SK-N-SH (cell line): Measurements from ENCODE around the gene FAM114A1. TPM values are rescaled to one million over a fixed set of nuclear protein-coding genes. Genes with fewer than 3 reads are reported as not detected.

Experiments used
- CTCF ChIA-PET: fragments of 300-600, 350-600 bp; formaldehyde crosslinking; extraction: SDS; loops from one replicate; lab custom pipeline; 2021; lab: Yijun Ruan, JAX
- POLR2A ChIA-PET: fragments of 350-600 bp; sonication (Branson Sonifier 250); formaldehyde crosslinking; extraction: SDS; loops from one replicate; lab custom pipeline; 2020; ENCODE audit warnings: antibody characterized with exemption, inconsistent platforms; lab: Yijun Ruan, JAX
- DNase-seq: peaks from one replicate; pipeline ENCODE4 v3.0.0; 2012
- H2AFZ ChIP-seq: fragments of 200-600 bp; sonication (generic); 2 replicates; pipeline ENCODE4 v1.8.1; 2016; ENCODE audit warnings: antibody characterized with exemption, mild to moderate bottlenecking, low read depth
- H3F3A ChIP-seq: fragments of 200-600 bp; sonication (generic); replicated peaks from 2 replicates; pipeline ENCODE3; 2016; ENCODE audit warnings: antibody characterized with exemption, mild to moderate bottlenecking; ENCODE audit not compliant: insufficient read depth
- H3K27ac ChIP-seq, 2 experiments: fragments of 200-500 bp in 1 of 2; fragments of 200-600 bp in 1 of 2; sonication (Bioruptor generic) in 1 of 2; sonication (generic), shearing (Covaris generic) in 1 of 2; 2 replicates each; pipeline versions ENCODE4 v1.5.1 to v1.6.1; 2014 to 2016; ENCODE audit warnings: low read depth in 2 of 2, inconsistent platforms in 1 of 2, low read length in 1 of 2, mild to moderate bottlenecking in 1 of 2, mixed read lengths in 1 of 2
- H3K27me3 ChIP-seq: fragments of 200-600 bp; sonication (generic), shearing (Covaris generic); 2 replicates; pipeline ENCODE4 v1.6.1; 2016; ENCODE audit warnings: mixed run types; ENCODE audit not compliant: insufficient read depth
- H3K36me3 ChIP-seq, 2 experiments: fragments of 200-500 bp in 1 of 2; fragments of 200-600 bp in 1 of 2; sonication (Bioruptor generic) in 1 of 2; sonication (generic) in 1 of 2; replicated peaks in 1 of 2; 2 replicates each; pipeline versions ENCODE3 to v1.5.1; 2014 to 2016; ENCODE audit warnings: low read length in 1 of 2, mild to moderate bottlenecking in 1 of 2; ENCODE audit not compliant: insufficient read depth in 2 of 2, control insufficient read depth in 1 of 2
- H3K4me1 ChIP-seq, 2 experiments: fragments of 200-500 bp in 1 of 2; fragments of 200-600 bp in 1 of 2; sonication (Bioruptor generic) in 1 of 2; sonication (generic), shearing (Covaris generic) in 1 of 2; 2 replicates each; pipeline versions ENCODE4 v1.5.1 to v1.6.1; 2014 to 2016; ENCODE audit warnings: low read depth in 1 of 2, low read length in 1 of 2, mixed run types in 1 of 2; ENCODE audit not compliant: insufficient read depth in 2 of 2, control insufficient read depth in 1 of 2
- H3K4me2 ChIP-seq: fragments of 200-600 bp; sonication (generic), shearing (Covaris generic); 2 replicates; pipeline ENCODE4 v1.6.1; 2017; ENCODE audit warnings: mixed run types
- H3K4me3 ChIP-seq, 2 experiments: fragments of 200-500 bp in 1 of 2; fragments of 200-600 bp in 1 of 2; sonication (Bioruptor generic) in 1 of 2; sonication (generic), shearing (Covaris generic) in 1 of 2; 2 replicates each; pipeline versions ENCODE4 v1.5.1 to v1.8.1; 2014 to 2016; ENCODE audit warnings: low read depth in 2 of 2, inconsistent platforms in 1 of 2, low read length in 1 of 2, mild to moderate bottlenecking in 1 of 2, mixed read lengths in 1 of 2, moderate library complexity in 1 of 2
- H3K79me2 ChIP-seq: fragments of 200-600 bp; sonication (generic); 2 replicates; pipeline ENCODE4 v1.8.1; 2017; ENCODE audit warnings: mild to moderate bottlenecking; ENCODE audit not compliant: insufficient read depth
- H3K9ac ChIP-seq: fragments of 200-600 bp; sonication (generic); 2 replicates; pipeline ENCODE4 v1.6.1; 2017; ENCODE audit warnings: mixed run types
- H3K9me2 ChIP-seq: fragments of 200-600 bp; sonication (generic); 2 replicates; pipeline ENCODE4 v1.6.1; 2017; ENCODE audit warnings: mixed run types
- H3K9me3 ChIP-seq: fragments of 200-600 bp; sonication (generic); 2 replicates; pipeline ENCODE4 v1.6.1; 2017; ENCODE audit warnings: mixed run types, mild to moderate bottlenecking, moderate library complexity
- H4K20me1 ChIP-seq: fragments of 200-600 bp; sonication (generic); 2 replicates; pipeline ENCODE4 v1.6.1; 2017; ENCODE audit warnings: mild to moderate bottlenecking, mixed run types; ENCODE audit not compliant: insufficient read depth
- CHD2 ChIP-seq: fragments of 150-350 bp; IDR thresholded peaks from 2 replicates; pipeline ENCODE4 v1.6.1; 2018; ENCODE audit warnings: low read length; ENCODE audit not compliant: partially characterized antibody
- ELF1 ChIP-seq: IDR thresholded peaks from 2 replicates; pipeline ENCODE4 v1.4.0; 2012
- FOXJ3 ChIP-seq: sonication (generic); formaldehyde crosslinking; IDR thresholded peaks from 2 replicates; pipeline ENCODE4 v1.5.1; 2020; ENCODE audit warnings: mild to moderate bottlenecking, missing genetic modification reagents
- GABPA ChIP-seq: IDR thresholded peaks from 2 replicates; pipeline ENCODE4 v1.4.0; 2012; ENCODE audit warnings: low read depth, mild to moderate bottlenecking
- GATA2 ChIP-seq: sonication (generic); formaldehyde crosslinking; IDR thresholded peaks from 2 replicates; pipeline ENCODE4 v1.5.0; 2020; ENCODE audit warnings: mild to moderate bottlenecking, missing genetic modification reagents
- IRF3 ChIP-seq: fragments of 150-350 bp; IDR thresholded peaks from 2 replicates; pipeline ENCODE4 v1.6.1; 2016; ENCODE audit warnings: mild to moderate bottlenecking, low read depth, low read length
- NRF1 ChIP-seq: IDR thresholded peaks from 2 replicates; pipeline ENCODE4 v1.6.1; 2012; ENCODE audit warnings: low read depth, mild to moderate bottlenecking, low read length
- POLR2AphosphoS5 ChIP-seq: IDR thresholded peaks from 2 replicates; pipeline ENCODE4 v1.6.1; 2012; ENCODE audit warnings: low read depth, low read length
- RAD21 ChIP-seq: IDR thresholded peaks from 2 replicates; pipeline ENCODE4 v1.6.1; 2012; ENCODE audit warnings: mild to moderate bottlenecking, low read length
- REST ChIP-seq: IDR thresholded peaks from 2 replicates; pipeline ENCODE4 v1.6.1; 2012; ENCODE audit warnings: mild to moderate bottlenecking, low read depth, low read length, moderate library complexity
- RFX5 ChIP-seq: IDR thresholded peaks from 2 replicates; pipeline ENCODE4 v1.6.1; 2012; ENCODE audit warnings: mild to moderate bottlenecking, improper control_type of control experiment, low read length
- RXRA ChIP-seq: IDR thresholded peaks from 2 replicates; pipeline ENCODE4 v1.4.0; 2012; ENCODE audit warnings: low read depth, mild to moderate bottlenecking, borderline replicate concordance
- SIN3A ChIP-seq: IDR thresholded peaks from 2 replicates; pipeline ENCODE4 v1.6.1; 2012; ENCODE audit warnings: low read depth, mild to moderate bottlenecking, low read length, moderate library complexity, borderline replicate concordance
- TAF1 ChIP-seq: IDR thresholded peaks from 2 replicates; pipeline ENCODE4 v1.6.1; 2012; ENCODE audit warnings: low read depth, mild to moderate bottlenecking, low read length, moderate library complexity, borderline replicate concordance
- WGBS: methylation state at CpG from one replicate; pipeline ENCODE4 v1.1.6; 2017; ENCODE audit warnings: low lambda C conversion rate; 5-methylcytosine and 5-hydroxymethylcytosine counted together
- polyA plus RNA-seq, 3 experiments: library from polyadenylated mRNA; depleted of rRNA; stranded (reverse); fragments of >200 nt; gene quantifications; 2 replicates each; pipeline ENCODE4 v1.2.3, GENCODE V29; 2012
- small RNA-seq, 7 experiments: library from RNA; depleted of rRNA; stranded (forward); fragments of <200 nt; gene quantifications; one replicate each; pipeline ENCODE3, GENCODE V24; 2012
- TF ChIP-seq, protein P1 (sequence below): IDR thresholded peaks from 2 replicates; pipeline ENCODE4 v1.4.0; 2012; ENCODE audit warnings: low read depth
- TF ChIP-seq, protein P2 (sequence below): fragments of 150-350 bp; IDR thresholded peaks from 2 replicates; pipeline ENCODE4 v1.6.1; 2017; ENCODE audit warnings: antibody characterized with exemption, low read length, low read depth, borderline replicate concordance
- TF ChIP-seq, protein P3 (sequence below): IDR thresholded peaks from 2 replicates; pipeline ENCODE4; 2012

FAM114A1 gene
- polyA plus RNA-seq, 1 of the 3 experiments (the other 2 are of a cell fraction): 54.2 TPM

DNA sequence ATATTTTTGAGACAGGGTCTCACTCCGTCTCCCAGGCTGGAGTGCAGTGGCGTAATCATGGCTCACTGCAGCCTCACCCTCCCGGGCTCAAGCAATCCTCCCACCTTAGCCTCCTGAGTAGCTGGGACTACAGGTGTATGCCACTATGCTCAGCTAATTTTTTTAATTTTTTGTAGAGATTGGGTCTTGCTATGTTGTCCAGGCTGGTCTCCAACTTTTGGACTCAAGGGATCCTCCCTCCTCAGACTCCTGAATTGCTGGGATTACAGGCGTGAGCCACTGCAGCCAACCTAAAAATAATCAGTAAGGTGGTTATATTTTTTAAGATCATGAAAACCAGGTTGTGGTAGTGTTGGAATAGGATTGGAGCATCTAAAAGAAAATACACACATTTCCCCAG, 126.5 kb downstream of the FAM114A1 start:
- H3K9me2 ChIP-seq: no peaks in the 10 kb centered on the region
- no peak for DNase-seq
- H3K9me3 ChIP-seq: no peaks in the 10 kb centered on the region
- TF ChIP-seq NRF1: no peak
- no peak for TF ChIP-seq RFX5
- no peak for TF ChIP-seq GATA2 (CRISPR knock-in tag)
- no peak for TF ChIP-seq RXRA
- TF ChIP-seq GABPA: no peak
- no peak for TF ChIP-seq IRF3
- no peak for TF ChIP-seq ELF1
- no peak for TF ChIP-seq POLR2AphosphoS5
- TF ChIP-seq RAD21: no peak
- no peak for TF ChIP-seq FOXJ3
- TF ChIP-seq, protein P1, sequence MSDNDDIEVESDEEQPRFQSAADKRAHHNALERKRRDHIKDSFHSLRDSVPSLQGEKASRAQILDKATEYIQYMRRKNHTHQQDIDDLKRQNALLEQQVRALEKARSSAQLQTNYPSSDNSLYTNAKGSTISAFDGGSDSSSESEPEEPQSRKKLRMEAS: no peak
- no peak for TF ChIP-seq TAF1
- TF ChIP-seq, protein P2, sequence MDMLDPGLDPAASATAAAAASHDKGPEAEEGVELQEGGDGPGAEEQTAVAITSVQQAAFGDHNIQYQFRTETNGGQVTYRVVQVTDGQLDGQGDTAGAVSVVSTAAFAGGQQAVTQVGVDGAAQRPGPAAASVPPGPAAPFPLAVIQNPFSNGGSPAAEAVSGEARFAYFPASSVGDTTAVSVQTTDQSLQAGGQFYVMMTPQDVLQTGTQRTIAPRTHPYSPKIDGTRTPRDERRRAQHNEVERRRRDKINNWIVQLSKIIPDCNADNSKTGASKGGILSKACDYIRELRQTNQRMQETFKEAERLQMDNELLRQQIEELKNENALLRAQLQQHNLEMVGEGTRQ: no peak
- no peak for TF ChIP-seq REST
- TF ChIP-seq, protein P3, sequence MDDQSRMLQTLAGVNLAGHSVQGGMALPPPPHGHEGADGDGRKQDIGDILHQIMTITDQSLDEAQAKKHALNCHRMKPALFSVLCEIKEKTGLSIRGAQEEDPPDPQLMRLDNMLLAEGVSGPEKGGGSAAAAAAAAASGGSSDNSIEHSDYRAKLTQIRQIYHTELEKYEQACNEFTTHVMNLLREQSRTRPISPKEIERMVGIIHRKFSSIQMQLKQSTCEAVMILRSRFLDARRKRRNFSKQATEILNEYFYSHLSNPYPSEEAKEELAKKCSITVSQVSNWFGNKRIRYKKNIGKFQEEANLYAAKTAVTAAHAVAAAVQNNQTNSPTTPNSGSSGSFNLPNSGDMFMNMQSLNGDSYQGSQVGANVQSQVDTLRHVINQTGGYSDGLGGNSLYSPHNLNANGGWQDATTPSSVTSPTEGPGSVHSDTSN: no peak
- TF ChIP-seq CHD2: no peak
- TF ChIP-seq SIN3A: no peak
- WGBS: 96% methylated on average over 4 of the region's 4 CpGs
- no peak overlapping the region for H3K4me3 ChIP-seq
- no peaks in the 10 kb centered on the region for H3K27me3 ChIP-seq
- H3K27ac ChIP-seq: no peak overlapping the region
- H2AFZ ChIP-seq: no peak overlapping the region
- ChIA-PET POLR2A (no interaction called here), CTCF (interaction anchor here (0.9 to 1.4 kb wide), 2 partner anchors 13 to 88 kb away, joined by 4 read pairs; no protein-coding TSS in a partner anchor)
- no peaks in the 10 kb centered on the region for H3K36me3 ChIP-seq
- no peak overlapping the region for H3K9ac ChIP-seq
- H3K4me1 ChIP-seq: no peaks in the 10 kb centered on the region
- no peaks in the 10 kb centered on the region for H3F3A ChIP-seq
- no peak overlapping the region for H3K4me2 ChIP-seq
- H4K20me1 ChIP-seq: no peaks in the 10 kb centered on the region
- H3K79me2 ChIP-seq: no peaks in the 10 kb centered on the region

Small RNAs within 50 kb of the gene (small RNA-seq; reads per million reads assigned to genes)
- 1.6 to 32.3 (median 14.6) reads per million in 7 experiments for gene MIR574

Other genes starting within 250 kb of the FAM114A1 start
- gene KLF3, start 203.6 kb upstream of the FAM114A1 start, polyA plus RNA-seq (2012; rRNA removed): 8.2 and 8.9 TPM in 2 replicates
- not detected in 2 replicates for gene TLR10, start 84.8 kb upstream of the FAM114A1 start, polyA plus RNA-seq (2012; rRNA removed)
- 0.03 TPM in 1 of 2 replicates, not detected in the other for gene TLR1, start 63.0 kb upstream of the FAM114A1 start, polyA plus RNA-seq (2012; rRNA removed)
- gene TLR6, start 11.0 kb upstream of the FAM114A1 start, polyA plus RNA-seq (2012; rRNA removed): 0.10 and 0.19 TPM in 2 replicates
- gene TMEM156, start 164.6 kb downstream of the FAM114A1 start, polyA plus RNA-seq (2012; rRNA removed): 0.13 and 0.15 TPM in 2 replicates
- gene KLHL5, start 194.4 kb downstream of the FAM114A1 start, polyA plus RNA-seq (2012; rRNA removed): 33.1 and 37.0 TPM in 2 replicates